DND-41 (cell line): ENCODE measurements around the gene ATXN2L.
"Not testable (repeated sequence)": the region's sequence is repeated elsewhere in the genome, so short reads cannot be mapped to it uniquely, and the experiment has no call there.

Source experiments
- EZH2 ChIP-seq: IDR thresholded peaks from 3 replicates; pipeline ENCODE4 v1.6.1; 2012; ENCODE audit warnings: borderline replicate concordance, low read depth, mild to moderate bottlenecking, moderate library complexity, low read length, inconsistent platforms; ENCODE audit not compliant: severe bottlenecking
- TF ChIP-seq, protein P1 (sequence below): IDR thresholded peaks from 2 replicates; pipeline ENCODE4 v1.5.1; 2012; ENCODE audit warnings: borderline replicate concordance, low read length, moderate library complexity, mild to moderate bottlenecking; ENCODE audit not compliant: poor library complexity, severe bottlenecking; ENCODE audit errors: extremely low read depth

DNA sequence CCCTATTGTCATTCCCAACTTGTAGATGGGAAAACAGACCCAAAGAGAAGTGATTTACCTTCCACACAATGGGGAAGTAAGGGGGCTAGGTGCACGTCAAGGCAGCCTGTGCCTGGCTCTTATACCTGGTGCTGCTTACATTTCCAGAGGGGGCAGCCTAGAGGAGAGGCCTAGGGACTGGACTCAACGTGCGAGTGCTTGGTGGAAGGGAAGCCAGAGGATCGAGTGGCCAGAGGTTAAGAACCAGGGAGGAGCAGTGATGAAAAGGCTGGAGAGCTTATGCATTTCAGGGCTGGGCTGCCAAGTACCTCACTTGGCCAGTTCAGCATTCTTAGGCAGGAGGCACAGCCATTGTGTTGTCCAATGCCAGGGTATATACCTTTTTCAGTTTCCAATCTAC, 40.4 kb upstream of the ATXN2L start:
- TF ChIP-seq, protein P1, sequence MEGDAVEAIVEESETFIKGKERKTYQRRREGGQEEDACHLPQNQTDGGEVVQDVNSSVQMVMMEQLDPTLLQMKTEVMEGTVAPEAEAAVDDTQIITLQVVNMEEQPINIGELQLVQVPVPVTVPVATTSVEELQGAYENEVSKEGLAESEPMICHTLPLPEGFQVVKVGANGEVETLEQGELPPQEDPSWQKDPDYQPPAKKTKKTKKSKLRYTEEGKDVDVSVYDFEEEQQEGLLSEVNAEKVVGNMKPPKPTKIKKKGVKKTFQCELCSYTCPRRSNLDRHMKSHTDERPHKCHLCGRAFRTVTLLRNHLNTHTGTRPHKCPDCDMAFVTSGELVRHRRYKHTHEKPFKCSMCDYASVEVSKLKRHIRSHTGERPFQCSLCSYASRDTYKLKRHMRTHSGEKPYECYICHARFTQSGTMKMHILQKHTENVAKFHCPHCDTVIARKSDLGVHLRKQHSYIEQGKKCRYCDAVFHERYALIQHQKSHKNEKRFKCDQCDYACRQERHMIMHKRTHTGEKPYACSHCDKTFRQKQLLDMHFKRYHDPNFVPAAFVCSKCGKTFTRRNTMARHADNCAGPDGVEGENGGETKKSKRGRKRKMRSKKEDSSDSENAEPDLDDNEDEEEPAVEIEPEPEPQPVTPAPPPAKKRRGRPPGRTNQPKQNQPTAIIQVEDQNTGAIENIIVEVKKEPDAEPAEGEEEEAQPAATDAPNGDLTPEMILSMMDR: not testable (repeated sequence)
- TF ChIP-seq EZH2: not testable (repeated sequence)
